Measurements from ENCODE around the gene VPS8. TPM values are rescaled to one million over a fixed set of nuclear protein-coding genes. Genes with fewer than 3 reads are reported as not detected.

Gene VPS8
- total and polyA plus RNA-seq, 9 donors = 44.0 to 126 (median 60.6) TPM

DNA sequence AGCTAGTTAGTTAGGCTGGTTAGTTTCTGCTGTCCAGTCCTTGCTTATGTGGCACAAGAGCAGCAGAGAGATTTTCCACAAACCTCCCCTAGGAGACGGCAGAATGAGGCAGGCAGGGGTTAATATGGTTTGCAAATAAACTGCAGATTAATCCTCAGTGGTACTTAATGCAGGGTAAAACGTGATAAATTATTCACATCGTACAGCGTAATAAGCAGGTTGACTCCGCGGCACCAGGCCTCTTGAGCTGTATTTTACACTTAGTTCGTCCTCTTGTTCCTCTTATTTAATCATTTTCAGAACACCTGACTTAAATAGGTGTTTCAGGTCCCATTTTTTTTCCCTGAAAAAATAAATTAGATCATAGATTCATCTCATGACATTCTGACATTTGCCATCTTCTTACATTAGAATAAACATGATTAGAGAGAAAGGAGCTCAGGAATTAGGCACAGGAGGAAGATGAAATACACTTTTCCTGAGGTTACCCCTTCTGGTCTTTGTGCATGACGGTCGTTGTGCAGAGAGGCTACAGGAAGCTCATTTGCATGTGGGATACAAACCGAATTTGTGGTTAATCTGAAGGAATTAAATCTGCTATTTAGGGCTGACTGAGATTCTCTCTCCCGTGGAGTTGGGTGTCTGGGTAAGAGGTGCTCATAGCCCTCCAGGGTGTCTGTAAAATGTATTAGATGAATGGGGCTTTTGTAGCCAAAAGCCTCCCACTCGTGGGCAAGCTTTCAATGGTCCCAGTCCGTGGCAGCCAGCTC, 27.1 kb upstream of the VPS8 start:
- H3K9me3 ChIP-seq (replicated peaks; ENCODE audit: control insufficient read depth, low read depth, low read length) = no peaks in the 10 kb centered on the region
- H3K4me3 ChIP-seq (ENCODE audit: low read length) = no peak overlapping the region
- no peaks in the 10 kb centered on the region for H3K27me3 ChIP-seq (ENCODE audit: control insufficient read depth, insufficient read depth, low read length)
- peaks cover 34% of the 10 kb centered on the region for H3K4me1 ChIP-seq (ENCODE audit: control insufficient read depth, insufficient read depth, low read length)
- no peaks in the 10 kb centered on the region for H3K36me3 ChIP-seq (ENCODE audit: control insufficient read depth, insufficient read depth, low read length)
- DNase-seq = no peak
- 46% methylated on average over 9 of the region's 13 CpGs for WGBS (ENCODE audit: insufficient coverage)
- peak overlapping the region; percentile 80 for H3K27ac ChIP-seq (ENCODE audit: low read length)

DNA sequence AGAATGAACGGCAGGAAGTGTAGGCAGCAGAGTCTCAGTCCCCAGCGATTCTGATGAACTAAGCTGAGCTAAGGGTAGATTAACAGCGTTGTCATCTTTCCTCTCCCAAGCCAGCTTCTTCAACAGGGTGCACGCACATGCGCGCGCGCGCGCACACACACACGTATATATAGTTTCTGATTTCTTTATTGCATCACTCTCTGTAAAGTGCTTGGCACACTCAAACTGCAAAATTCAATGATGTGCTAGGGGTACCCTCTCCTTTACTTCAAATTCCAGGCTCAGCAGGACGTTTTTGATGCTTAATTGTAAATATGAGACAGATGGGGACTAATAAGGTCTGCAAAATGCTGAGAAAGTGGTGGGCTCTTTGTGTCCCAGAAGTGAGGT, 26.1 kb upstream of the VPS8 start:
- H3K4me3 ChIP-seq (ENCODE audit: low read length) = no peak overlapping the region
- DNase-seq = peak; percentile 73
- no peaks in the 10 kb centered on the region for H3K27me3 ChIP-seq (ENCODE audit: control insufficient read depth, insufficient read depth, low read length)
- no peaks in the 10 kb centered on the region for H3K36me3 ChIP-seq (ENCODE audit: control insufficient read depth, insufficient read depth, low read length)
- peaks cover 36% of the 10 kb centered on the region for H3K4me1 ChIP-seq (ENCODE audit: control insufficient read depth, insufficient read depth, low read length)
- H3K9me3 ChIP-seq (replicated peaks; ENCODE audit: control insufficient read depth, low read depth, low read length) = no peaks in the 10 kb centered on the region
- 0% methylated on average over 1 of the region's 12 CpGs for WGBS (ENCODE audit: insufficient coverage)
- peak overlapping the region; percentile 80 for H3K27ac ChIP-seq (ENCODE audit: low read length)

GRCh38 chr3:184786280-184786941, 25.6 kb upstream of the VPS8 start:
- H3K27me3 ChIP-seq (ENCODE audit: control insufficient read depth, insufficient read depth, low read length) = no peaks in the 10 kb centered on the region
- WGBS (ENCODE audit: insufficient coverage) = 5% methylated on average over 10 of the region's 10 CpGs
- DNase-seq = peak; percentile 93

GRCh38 chr3:184788751-184789150, 23.2 kb upstream of the VPS8 start:
- Histone ChIP-seq H3K4me3 (ENCODE audit: low read length) (no peak overlapping the region), H3K27me3 (ENCODE audit: control insufficient read depth, insufficient read depth, low read length) (no peaks in the 10 kb centered on the region), H3K36me3 (ENCODE audit: control insufficient read depth, insufficient read depth, low read length) (no peaks in the 10 kb centered on the region), H3K9me3 (replicated peaks; ENCODE audit: control insufficient read depth, low read depth, low read length) (no peaks in the 10 kb centered on the region), H3K27ac (ENCODE audit: low read length) (no peak overlapping the region), H3K4me1 (ENCODE audit: control insufficient read depth, insufficient read depth, low read length) (peaks cover 36% of the 10 kb centered on the region)
- 85% methylated on average over 2 of the region's 4 CpGs for WGBS (ENCODE audit: insufficient coverage)
- peak; percentile 45 for DNase-seq

More at GRCh38 chr3:184786280-184786941, 25.6 kb upstream of the VPS8 start:
- Histone ChIP-seq H3K9me3 (replicated peaks; ENCODE audit: control insufficient read depth, low read depth, low read length) (no peaks in the 10 kb centered on the region), H3K4me1 (ENCODE audit: control insufficient read depth, insufficient read depth, low read length) (peaks cover 36% of the 10 kb centered on the region), H3K4me3 (ENCODE audit: low read length) (no peak overlapping the region), H3K36me3 (ENCODE audit: control insufficient read depth, insufficient read depth, low read length) (no peaks in the 10 kb centered on the region), H3K27ac (ENCODE audit: low read length) (peak overlapping the region; percentile 80)

DNA sequence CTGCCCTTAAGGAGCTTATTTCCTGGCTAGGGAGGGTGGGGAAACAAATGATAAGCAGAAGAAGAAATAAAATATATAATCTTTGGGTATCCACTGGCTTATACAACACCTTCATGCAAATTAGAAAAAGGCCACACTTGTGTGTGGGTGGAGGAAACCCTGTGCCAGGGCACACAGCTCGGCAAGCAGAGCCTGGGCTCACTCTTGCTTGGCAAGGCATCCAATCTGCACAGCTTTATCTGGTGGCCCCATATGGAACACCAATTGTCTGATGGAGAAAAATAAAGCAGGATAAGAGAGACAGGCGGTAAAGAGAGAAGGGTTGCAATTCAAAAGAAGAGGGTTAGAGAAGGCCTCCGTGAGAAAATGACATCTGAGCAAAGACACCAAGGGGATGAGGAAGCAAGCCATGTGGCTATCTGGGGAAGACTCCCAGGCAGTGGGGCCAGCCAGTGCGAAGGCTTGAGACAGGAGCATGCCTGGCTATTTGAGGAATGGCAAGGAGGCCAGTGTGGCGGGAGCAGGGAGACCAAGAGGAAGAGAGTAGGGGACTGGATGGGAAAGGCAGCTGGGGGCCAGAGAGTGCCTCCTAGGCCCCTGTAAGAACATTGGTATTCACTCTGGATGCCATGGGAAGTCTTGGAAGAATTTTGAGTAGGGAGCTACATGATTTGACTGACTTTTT, 22.5 kb upstream of the VPS8 start:
- 68% methylated on average over 4 of the region's 5 CpGs for WGBS (ENCODE audit: insufficient coverage)
- no peak overlapping the region for H3K27ac ChIP-seq (ENCODE audit: low read length)
- no peak for DNase-seq

DNA sequence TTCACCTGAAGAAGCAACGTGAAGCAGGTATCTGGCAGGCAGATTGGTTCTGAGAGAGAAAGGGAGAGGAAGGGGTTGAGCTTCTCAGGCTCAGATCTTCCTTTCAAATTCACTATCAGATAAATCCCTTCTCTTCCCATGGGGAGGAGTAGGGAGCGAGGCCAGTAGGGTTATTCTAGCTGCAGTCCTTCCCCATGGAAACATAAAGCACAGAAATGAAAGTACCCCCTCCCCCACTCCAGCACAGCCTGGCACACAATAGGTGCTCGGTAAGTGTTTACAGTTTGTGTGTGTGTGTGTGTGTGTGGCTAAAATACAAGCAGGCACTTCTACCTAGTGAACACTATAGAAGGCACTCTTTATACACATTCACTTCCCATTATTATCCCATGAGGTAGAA, 20.8 kb upstream of the VPS8 start:
- no CpG with 5 or more reads among the region's 3 CpGs for WGBS (ENCODE audit: insufficient coverage)
- Histone ChIP-seq H3K4me1 (ENCODE audit: control insufficient read depth, insufficient read depth, low read length) (peaks cover 24% of the 10 kb centered on the region), H3K9me3 (replicated peaks; ENCODE audit: control insufficient read depth, low read depth, low read length) (no peaks in the 10 kb centered on the region), H3K4me3 (ENCODE audit: low read length) (no peak overlapping the region), H3K27ac (ENCODE audit: low read length) (no peak overlapping the region), H3K36me3 (ENCODE audit: control insufficient read depth, insufficient read depth, low read length) (no peaks in the 10 kb centered on the region), H3K27me3 (ENCODE audit: control insufficient read depth, insufficient read depth, low read length) (no peaks in the 10 kb centered on the region)
- DNase-seq = no peak

More for the DNA sequence above, 22.5 kb upstream of the VPS8 start:
- H3K4me3 ChIP-seq (ENCODE audit: low read length) = no peak overlapping the region
- H3K27me3 ChIP-seq (ENCODE audit: control insufficient read depth, insufficient read depth, low read length) = no peaks in the 10 kb centered on the region
- H3K4me1 ChIP-seq (ENCODE audit: control insufficient read depth, insufficient read depth, low read length) = peaks cover 36% of the 10 kb centered on the region
- no peaks in the 10 kb centered on the region for H3K36me3 ChIP-seq (ENCODE audit: control insufficient read depth, insufficient read depth, low read length)
- H3K9me3 ChIP-seq (replicated peaks; ENCODE audit: control insufficient read depth, low read depth, low read length) = no peaks in the 10 kb centered on the region

GRCh38 chr3:184795522-184796190, 16.3 kb upstream of the VPS8 start:
- H3K27me3 ChIP-seq (ENCODE audit: control insufficient read depth, insufficient read depth, low read length) = no peaks in the 10 kb centered on the region
- no CpG with 5 or more reads among the region's 4 CpGs for WGBS (ENCODE audit: insufficient coverage)
- no peak for DNase-seq

GRCh38 chr3:184796551-184796950, 15.4 kb upstream of the VPS8 start:
- no peaks in the 10 kb centered on the region for H3K36me3 ChIP-seq (ENCODE audit: control insufficient read depth, insufficient read depth, low read length)
- DNase-seq = no peak
- H3K4me1 ChIP-seq (ENCODE audit: control insufficient read depth, insufficient read depth, low read length) = peaks cover 3% of the 10 kb centered on the region
- H3K27me3 ChIP-seq (ENCODE audit: control insufficient read depth, insufficient read depth, low read length) = no peaks in the 10 kb centered on the region
- H3K27ac ChIP-seq (ENCODE audit: low read length) = no peak overlapping the region
- peaks cover 3% of the 10 kb centered on the region for H3K9me3 ChIP-seq (replicated peaks; ENCODE audit: control insufficient read depth, low read depth, low read length)
- no peak overlapping the region for H3K4me3 ChIP-seq (ENCODE audit: low read length)
- 44% methylated on average over 8 of the region's 8 CpGs for WGBS (ENCODE audit: insufficient coverage)

More at GRCh38 chr3:184795522-184796190, 16.3 kb upstream of the VPS8 start:
- Histone ChIP-seq H3K9me3 (replicated peaks; ENCODE audit: control insufficient read depth, low read depth, low read length) (peaks cover 3% of the 10 kb centered on the region), H3K4me1 (ENCODE audit: control insufficient read depth, insufficient read depth, low read length) (peaks cover 3% of the 10 kb centered on the region), H3K36me3 (ENCODE audit: control insufficient read depth, insufficient read depth, low read length) (no peaks in the 10 kb centered on the region), H3K4me3 (ENCODE audit: low read length) (no peak overlapping the region), H3K27ac (ENCODE audit: low read length) (no peak overlapping the region)

- no CpG with 5 or more reads among the region's 3 CpGs for WGBS (ENCODE audit: insufficient coverage)
- H3K36me3 ChIP-seq (ENCODE audit: control insufficient read depth, insufficient read depth, low read length) = no peaks in the 10 kb centered on the region
- peaks cover 3% of the 10 kb centered on the region for H3K4me1 ChIP-seq (ENCODE audit: control insufficient read depth, insufficient read depth, low read length)
- H3K4me3 ChIP-seq (ENCODE audit: low read length) = no peak overlapping the region
- peaks cover 3% of the 10 kb centered on the region for H3K9me3 ChIP-seq (replicated peaks; ENCODE audit: control insufficient read depth, low read depth, low read length)
- H3K27me3 ChIP-seq (ENCODE audit: control insufficient read depth, insufficient read depth, low read length) = no peaks in the 10 kb centered on the region
- no peak overlapping the region for H3K27ac ChIP-seq (ENCODE audit: low read length)
- no peak for DNase-seq
These were observed 15.0 kb upstream of the VPS8 start for GRCh38 chr3:184796954-184797353.

DNA sequence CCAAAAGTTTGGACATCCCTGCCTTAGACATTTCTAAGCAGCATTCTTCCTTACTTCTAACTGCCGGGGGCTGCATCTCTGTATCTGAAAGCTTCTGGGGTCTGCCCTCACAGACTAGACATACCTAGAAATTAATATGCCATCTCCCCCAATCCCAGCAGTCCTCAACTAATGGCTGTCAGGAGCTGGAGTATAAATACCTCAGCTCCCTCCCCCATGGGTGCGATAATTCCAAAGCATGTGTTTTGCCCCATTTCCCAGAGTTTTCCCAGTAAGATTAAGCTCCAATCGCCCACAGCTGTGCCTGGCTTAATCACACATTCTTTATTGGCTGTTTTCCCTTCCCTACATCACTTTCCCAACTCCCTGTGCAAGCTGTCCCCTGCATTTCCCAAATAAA, 13.8 kb upstream of the VPS8 start:
- peaks cover 3% of the 10 kb centered on the region for H3K4me1 ChIP-seq (ENCODE audit: control insufficient read depth, insufficient read depth, low read length)
- WGBS (ENCODE audit: insufficient coverage) = 70% methylated on average over 2 of the region's 3 CpGs
- no peak for DNase-seq
- H3K4me3 ChIP-seq (ENCODE audit: low read length) = no peak overlapping the region
- H3K9me3 ChIP-seq (replicated peaks; ENCODE audit: control insufficient read depth, low read depth, low read length) = peaks cover 3% of the 10 kb centered on the region
- no peak overlapping the region for H3K27ac ChIP-seq (ENCODE audit: low read length)
- H3K27me3 ChIP-seq (ENCODE audit: control insufficient read depth, insufficient read depth, low read length) = no peaks in the 10 kb centered on the region
- no peaks in the 10 kb centered on the region for H3K36me3 ChIP-seq (ENCODE audit: control insufficient read depth, insufficient read depth, low read length)
